ENCODE results near the gene CISD1. TPM values are rescaled to one million over a fixed set of nuclear protein-coding genes. Genes with fewer than 3 reads are reported as not detected.

Gene CISD1
- total RNA-seq, 1 donor: 31.5 TPM

DNA sequence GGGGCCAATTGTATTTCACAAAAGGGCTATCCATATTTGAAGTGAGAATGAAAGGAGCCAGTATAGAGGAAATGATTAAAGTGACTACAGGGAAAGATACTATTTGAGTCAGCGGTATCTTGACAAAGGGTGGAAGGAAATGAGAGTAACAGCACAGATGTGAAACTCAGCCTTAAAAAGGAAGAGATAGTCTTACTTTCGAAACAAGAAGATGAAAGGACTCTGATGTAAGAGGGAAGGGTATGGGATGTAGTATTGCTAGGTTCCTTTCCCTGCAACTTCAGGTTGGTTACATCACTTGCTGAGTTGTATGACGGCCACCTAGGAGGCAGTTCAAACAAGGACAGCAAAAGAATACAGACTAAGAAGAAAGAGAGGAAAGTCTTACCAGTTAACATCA lies 13.7 kb downstream of the CISD1 start:
- no peak for DNase-seq (ENCODE audit: insufficient read length, low spot score, missing footprints)

DNA sequence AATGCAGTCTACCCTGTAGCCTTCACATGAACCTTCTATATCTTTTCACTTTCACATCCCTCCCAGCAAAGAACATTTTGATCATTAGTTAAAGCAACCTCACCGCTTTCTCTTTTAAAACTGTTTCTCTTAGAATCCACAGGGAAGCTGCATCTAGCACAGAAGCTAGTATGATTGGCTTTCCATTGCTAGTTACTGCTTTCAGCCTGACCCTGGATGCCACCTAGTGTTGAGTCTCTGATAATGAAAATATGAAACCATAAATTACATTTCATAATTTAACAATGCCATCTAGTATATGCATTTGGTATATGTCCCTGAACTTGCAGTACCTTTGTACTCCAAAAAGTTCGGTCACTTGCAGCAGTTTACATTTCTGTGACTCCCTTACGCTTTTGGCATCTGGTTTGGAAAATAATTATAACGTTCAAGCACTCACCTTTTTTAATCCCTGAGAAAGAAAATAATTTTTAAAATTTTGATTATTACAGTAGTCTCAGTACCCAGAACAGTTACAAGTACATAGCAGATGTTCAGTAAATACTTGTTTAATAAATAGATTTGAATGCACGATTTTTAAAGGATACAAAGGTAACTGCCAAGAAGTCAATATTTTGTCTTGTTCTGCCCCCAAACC lies 22.7 kb downstream of the CISD1 start:
- H3K4me1 ChIP-seq (ENCODE audit: insufficient read depth, low read length): no peaks in the 10 kb centered on the region
- peak; percentile 46 for DNase-seq (ENCODE audit: insufficient read length, low spot score, missing footprints)
- H3K4me2 ChIP-seq (ENCODE audit: insufficient read depth, low read length): no peak overlapping the region
- H4K20me1 ChIP-seq (ENCODE audit: insufficient read depth, low read length): no peaks in the 10 kb centered on the region
- H3K4me3 ChIP-seq (ENCODE audit: insufficient read depth, low read length): no peak overlapping the region
- H3K27ac ChIP-seq (ENCODE audit: low read depth, low read length): no peak overlapping the region
- H3K9me3 ChIP-seq (ENCODE audit: low read depth, low read length): no peaks in the 10 kb centered on the region
- no peaks in the 10 kb centered on the region for H3K36me3 ChIP-seq (ENCODE audit: insufficient read depth, low read length)
- TF ChIP-seq, protein P1, sequence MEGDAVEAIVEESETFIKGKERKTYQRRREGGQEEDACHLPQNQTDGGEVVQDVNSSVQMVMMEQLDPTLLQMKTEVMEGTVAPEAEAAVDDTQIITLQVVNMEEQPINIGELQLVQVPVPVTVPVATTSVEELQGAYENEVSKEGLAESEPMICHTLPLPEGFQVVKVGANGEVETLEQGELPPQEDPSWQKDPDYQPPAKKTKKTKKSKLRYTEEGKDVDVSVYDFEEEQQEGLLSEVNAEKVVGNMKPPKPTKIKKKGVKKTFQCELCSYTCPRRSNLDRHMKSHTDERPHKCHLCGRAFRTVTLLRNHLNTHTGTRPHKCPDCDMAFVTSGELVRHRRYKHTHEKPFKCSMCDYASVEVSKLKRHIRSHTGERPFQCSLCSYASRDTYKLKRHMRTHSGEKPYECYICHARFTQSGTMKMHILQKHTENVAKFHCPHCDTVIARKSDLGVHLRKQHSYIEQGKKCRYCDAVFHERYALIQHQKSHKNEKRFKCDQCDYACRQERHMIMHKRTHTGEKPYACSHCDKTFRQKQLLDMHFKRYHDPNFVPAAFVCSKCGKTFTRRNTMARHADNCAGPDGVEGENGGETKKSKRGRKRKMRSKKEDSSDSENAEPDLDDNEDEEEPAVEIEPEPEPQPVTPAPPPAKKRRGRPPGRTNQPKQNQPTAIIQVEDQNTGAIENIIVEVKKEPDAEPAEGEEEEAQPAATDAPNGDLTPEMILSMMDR (IDR thresholded peaks at IDR 0.05; ENCODE audit: extremely low read depth, low read depth, low read length): peak; percentile 76
- H3K79me2 ChIP-seq (ENCODE audit: insufficient read depth, low read length): no peaks in the 10 kb centered on the region
- H3K27me3 ChIP-seq (ENCODE audit: insufficient read depth, low read length): no peaks in the 10 kb centered on the region
- no peak overlapping the region for H2AFZ ChIP-seq (ENCODE audit: low read length)

More for the DNA sequence above, 13.7 kb downstream of the CISD1 start:
- Histone ChIP-seq H3K36me3 (ENCODE audit: insufficient read depth, low read length) (peaks cover 7% of the 10 kb centered on the region), H3K79me2 (ENCODE audit: insufficient read depth, low read length) (no peaks in the 10 kb centered on the region), H3K4me1 (ENCODE audit: insufficient read depth, low read length) (peaks cover 13% of the 10 kb centered on the region), H2AFZ (ENCODE audit: low read length) (no peak overlapping the region), H3K4me3 (ENCODE audit: insufficient read depth, low read length) (no peak overlapping the region), H4K20me1 (ENCODE audit: insufficient read depth, low read length) (no peaks in the 10 kb centered on the region), H3K27ac (ENCODE audit: low read depth, low read length) (no peak overlapping the region), H3K27me3 (ENCODE audit: insufficient read depth, low read length) (no peaks in the 10 kb centered on the region), H3K9me3 (ENCODE audit: low read depth, low read length) (no peaks in the 10 kb centered on the region), H3K4me2 (ENCODE audit: insufficient read depth, low read length) (no peak overlapping the region)
- TF ChIP-seq, protein P1 (IDR thresholded peaks at IDR 0.05; ENCODE audit: extremely low read depth, low read depth, low read length): no peak

DNA sequence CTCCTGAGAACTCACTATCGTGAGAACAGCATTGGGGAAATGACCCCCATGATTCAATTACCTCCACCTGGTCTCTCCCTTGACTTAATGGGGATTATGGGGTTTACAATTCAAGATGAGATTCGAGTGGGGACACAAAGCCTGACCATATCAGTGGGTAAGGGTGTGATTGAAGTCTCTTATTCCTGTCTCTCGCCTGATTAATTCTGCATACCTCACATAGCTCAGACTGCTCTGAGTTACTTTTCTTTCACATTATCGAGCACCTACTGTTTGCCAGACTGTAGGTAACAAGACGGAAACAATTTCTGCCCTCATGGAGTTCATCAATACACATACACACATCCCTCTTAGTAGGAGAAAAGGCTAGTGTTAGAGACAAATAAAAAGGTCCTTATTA lies 25.0 kb downstream of the CISD1 start:
- no peak overlapping the region for H2AFZ ChIP-seq (ENCODE audit: low read length)
- H3K4me1 ChIP-seq (ENCODE audit: insufficient read depth, low read length): no peaks in the 10 kb centered on the region
- no peaks in the 10 kb centered on the region for H3K79me2 ChIP-seq (ENCODE audit: insufficient read depth, low read length)
- H3K36me3 ChIP-seq (ENCODE audit: insufficient read depth, low read length): no peaks in the 10 kb centered on the region
- no peak overlapping the region for H3K4me2 ChIP-seq (ENCODE audit: insufficient read depth, low read length)
- TF ChIP-seq, protein P1 (IDR thresholded peaks at IDR 0.05; ENCODE audit: extremely low read depth, low read depth, low read length): no peak
- no peak overlapping the region for H3K27ac ChIP-seq (ENCODE audit: low read depth, low read length)
- H3K27me3 ChIP-seq (ENCODE audit: insufficient read depth, low read length): no peaks in the 10 kb centered on the region
- H4K20me1 ChIP-seq (ENCODE audit: insufficient read depth, low read length): no peaks in the 10 kb centered on the region
- H3K9me3 ChIP-seq (ENCODE audit: low read depth, low read length): no peaks in the 10 kb centered on the region
- DNase-seq (ENCODE audit: insufficient read length, low spot score, missing footprints): no peak
- no peak overlapping the region for H3K4me3 ChIP-seq (ENCODE audit: insufficient read depth, low read length)

DNA sequence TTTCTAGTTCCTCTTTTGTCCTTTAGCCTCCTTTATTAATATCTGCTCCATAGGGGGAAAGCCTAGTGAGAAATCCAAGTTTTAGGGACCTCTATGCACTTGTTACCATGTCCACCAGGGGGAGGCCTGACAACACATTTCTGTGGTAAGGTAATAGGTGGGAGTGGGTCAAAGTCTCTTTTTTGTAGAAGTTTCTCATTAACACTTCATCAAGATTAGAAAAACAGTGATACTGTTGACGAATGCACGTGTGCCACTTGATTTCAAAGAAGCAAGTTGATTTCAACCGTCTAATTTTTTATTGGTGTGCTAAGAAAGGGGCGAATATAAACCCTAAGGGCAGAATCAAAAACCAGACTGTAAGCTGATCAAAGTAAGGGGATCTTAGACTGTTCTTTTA lies 30.6 kb downstream of the CISD1 start:
- H3K4me1 ChIP-seq (ENCODE audit: insufficient read depth, low read length): no peaks in the 10 kb centered on the region
- H3K27me3 ChIP-seq (ENCODE audit: insufficient read depth, low read length): peaks cover 9% of the 10 kb centered on the region
- TF ChIP-seq, protein P1 (IDR thresholded peaks at IDR 0.05; ENCODE audit: extremely low read depth, low read depth, low read length): peak; percentile 87
- peak; percentile 65 for DNase-seq (ENCODE audit: insufficient read length, low spot score, missing footprints)
- no peak overlapping the region for H3K4me3 ChIP-seq (ENCODE audit: insufficient read depth, low read length)
- H3K36me3 ChIP-seq (ENCODE audit: insufficient read depth, low read length): no peaks in the 10 kb centered on the region
- no peak overlapping the region for H2AFZ ChIP-seq (ENCODE audit: low read length)
- no peaks in the 10 kb centered on the region for H3K79me2 ChIP-seq (ENCODE audit: insufficient read depth, low read length)
- H3K27ac ChIP-seq (ENCODE audit: low read depth, low read length): no peak overlapping the region
- H3K4me2 ChIP-seq (ENCODE audit: insufficient read depth, low read length): no peak overlapping the region
- no peaks in the 10 kb centered on the region for H4K20me1 ChIP-seq (ENCODE audit: insufficient read depth, low read length)
- no peaks in the 10 kb centered on the region for H3K9me3 ChIP-seq (ENCODE audit: low read depth, low read length)
